Fibroblast of lung (primary cell): ENCODE data around the gene SOX13. TPM values are rescaled to one million over a fixed set of nuclear protein-coding genes. Genes with fewer than 3 reads are reported as not detected.
A peak's percentile ranks its signal among the peaks of the same experiment; 100 is the strongest.

Experiments used
- DNase-seq, 2 donors: peaks; one replicate each; pipeline versions ENCODE4 v3.0.0 to v3.0.0-alpha.2; 2010; ENCODE audit warnings: low read depth in 2 of 2
- H2AFZ ChIP-seq: 2 replicates; pipeline ENCODE4 v1.5.1; 2012; ENCODE audit warnings: low read length, control low read depth, inconsistent platforms
- H3K27ac ChIP-seq: 2 replicates; pipeline ENCODE4 v1.5.1; 2011; ENCODE audit warnings: low read length, control low read depth; ENCODE audit not compliant: insufficient read depth
- H3K27me3 ChIP-seq: 2 replicates; pipeline ENCODE4 v1.5.1; 2011; ENCODE audit warnings: mild to moderate bottlenecking, low read length; ENCODE audit not compliant: control insufficient read depth, insufficient read depth
- H3K36me3 ChIP-seq: 2 replicates; pipeline ENCODE4 v1.5.1; 2011; ENCODE audit warnings: low read length; ENCODE audit not compliant: control insufficient read depth, insufficient read depth
- H3K4me1 ChIP-seq: 2 replicates; pipeline ENCODE4 v1.5.1; 2011; ENCODE audit warnings: low read length; ENCODE audit not compliant: control insufficient read depth, insufficient read depth; ENCODE audit errors: extremely low read depth
- H3K4me2 ChIP-seq: 2 replicates; pipeline ENCODE4 v1.5.1; 2011; ENCODE audit warnings: low read length, control low read depth; ENCODE audit not compliant: insufficient read depth; ENCODE audit errors: extremely low read depth
- H3K4me3 ChIP-seq, 4 experiments: fragments of 200-600 bp in 1 of 4; sonication (generic) in 1 of 4; replicated peaks in 1 of 4; 2 replicates each; pipeline ENCODE4 v1.5.1; 2011 to 2016; ENCODE audit warnings: low read length in 4 of 4, low read depth in 3 of 4, mild to moderate bottlenecking in 3 of 4, control low read depth in 2 of 4, inconsistent platforms in 1 of 4, mixed read lengths in 1 of 4; ENCODE audit not compliant: insufficient read depth in 1 of 4; ENCODE audit errors: control extremely low read depth in 1 of 4
- H3K79me2 ChIP-seq: 2 replicates; pipeline ENCODE4 v1.5.1; 2012; ENCODE audit warnings: mild to moderate bottlenecking, low read length, inconsistent platforms; ENCODE audit not compliant: control insufficient read depth, insufficient read depth
- H3K9ac ChIP-seq: 2 replicates; pipeline ENCODE4 v1.5.1; 2011; ENCODE audit warnings: mild to moderate bottlenecking, low read length, control low read depth; ENCODE audit not compliant: insufficient read depth
- H3K9me3 ChIP-seq: 2 replicates; pipeline ENCODE4 v1.5.1; 2012; ENCODE audit warnings: low read depth, low read length; ENCODE audit not compliant: control insufficient read depth, insufficient read depth
- H4K20me1 ChIP-seq: 2 replicates; pipeline ENCODE4 v1.5.1; 2011; ENCODE audit warnings: low read length; ENCODE audit not compliant: control insufficient read depth, insufficient read depth; ENCODE audit errors: extremely low read depth
- CTCF ChIP-seq, 2 donors: IDR thresholded peaks in 1 of 2; conservative IDR thresholded peaks in 1 of 2; 1 replicate in 1 of 2; 2 replicates in 1 of 2; pipeline ENCODE4 v1.5.1; 2011 to 2012; ENCODE audit warnings: low read length in 2 of 2, control low read depth in 1 of 2, inconsistent platforms in 1 of 2, low read depth in 1 of 2, mild to moderate bottlenecking in 1 of 2
- EZH2 ChIP-seq: IDR thresholded peaks from 2 replicates; pipeline ENCODE4 v1.5.1; 2012; ENCODE audit warnings: low read length, control low read depth, mild to moderate bottlenecking; ENCODE audit errors: missing control alignments
- polyA plus RNA-seq, 2 donors: library from polyadenylated mRNA; depleted of rRNA in 1 of 2; stranded (reverse) in 1 of 2; unstranded in 1 of 2; fragments of >200 nt; gene quantifications; 2 replicates each; pipeline ENCODE4 v1.2.1, GENCODE V29; 2011 to 2012; ENCODE audit warnings: missing spikeins in 1 of 2
- total RNA-seq: library from RNA; depleted of rRNA; stranded (reverse); fragments of >200 nt; gene quantifications from 2 replicates; pipeline ENCODE4 v1.2.1, GENCODE V29; 2014

The SOX13 gene
- total and polyA plus RNA-seq, 2 donors (not counting 1 experiment from before 2014, with no cell fraction given) = 2.0 to 5.5 TPM

GRCh38 chr1:204104331-204105130 lies 31.6 kb downstream of the SOX13 start:
- Histone ChIP-seq H3K4me1 (peaks cover 18% of the 10 kb centered on the region), H2AFZ (no peak overlapping the region), H3K9ac (no peak overlapping the region)

GRCh38 chr1:204105131-204105515 lies 32.2 kb downstream of the SOX13 start:
- Histone ChIP-seq H3K4me3 (no peak overlapping the region), H3K27ac (no peak overlapping the region), H4K20me1 (no peaks in the 10 kb centered on the region), H3K79me2 (no peaks in the 10 kb centered on the region), H3K4me1 (peaks cover 18% of the 10 kb centered on the region), H3K4me2 (no peak overlapping the region), H3K27me3 (no peaks in the 10 kb centered on the region), H3K9me3 (no peaks in the 10 kb centered on the region), H3K9ac (no peak overlapping the region), H2AFZ (no peak overlapping the region), H3K36me3 (no peaks in the 10 kb centered on the region)
- no peak for DNase-seq
- TF ChIP-seq CTCF (conservative IDR thresholded peaks at IDR 0.05 in 1 of 2, IDR thresholded peaks at IDR 0.05 in 1 of 2; ENCODE audit: low read depth in 1 of 2, low read length in 2 of 2) (no peak), EZH2 (no peak)

More at GRCh38 chr1:204104331-204105130, 31.6 kb downstream of the SOX13 start:
- DNase-seq = peak in 1 of 2 donors; percentile 45
- Histone ChIP-seq H3K4me3 (no peak overlapping the region), H3K27ac (no peak overlapping the region), H3K79me2 (no peaks in the 10 kb centered on the region), H3K9me3 (no peaks in the 10 kb centered on the region), H3K27me3 (no peaks in the 10 kb centered on the region), H3K4me2 (no peak overlapping the region), H3K36me3 (no peaks in the 10 kb centered on the region), H4K20me1 (no peaks in the 10 kb centered on the region)
- no peak for TF ChIP-seq CTCF (conservative IDR thresholded peaks at IDR 0.05 in 1 of 2, IDR thresholded peaks at IDR 0.05 in 1 of 2; ENCODE audit: low read depth in 1 of 2, low read length in 2 of 2)
- no peak for TF ChIP-seq EZH2

GRCh38 chr1:204106825-204107224 lies 33.9 kb downstream of the SOX13 start:
- Histone ChIP-seq H3K36me3 (no peaks in the 10 kb centered on the region), H3K9me3 (no peaks in the 10 kb centered on the region), H3K4me3 (no peak overlapping the region), H3K9ac (no peak overlapping the region), H3K27ac (no peak overlapping the region), H4K20me1 (no peaks in the 10 kb centered on the region), H3K27me3 (no peaks in the 10 kb centered on the region), H3K4me1 (peaks cover 18% of the 10 kb centered on the region), H3K4me2 (no peak overlapping the region), H3K79me2 (no peaks in the 10 kb centered on the region), H2AFZ (no peak overlapping the region)
- DNase-seq = no peak
- TF ChIP-seq EZH2 (no peak), CTCF (conservative IDR thresholded peaks at IDR 0.05 in 1 of 2, IDR thresholded peaks at IDR 0.05 in 1 of 2; ENCODE audit: low read depth in 1 of 2, low read length in 2 of 2) (no peak)
